ENCODE data around the gene OR3A3. TPM values are rescaled to one million over a fixed set of nuclear protein-coding genes. Genes with fewer than 3 reads are reported as not detected.

The OR3A3 gene
- total RNA-seq, 1 experiment from 2014 or later = not detected

- no peak overlapping the region for H2BK20ac ChIP-seq (ENCODE audit: low read depth, low read length, poor library complexity, severe bottlenecking)
- no peaks in the 10 kb centered on the region for H3K4me1 ChIP-seq (ENCODE audit: insufficient read depth, low read length)
- Mint-ChIP-seq H3K36me3 (ENCODE audit: insufficient read depth in 1 of 3, low read depth in 3 of 3) (no peaks in the 10 kb centered on the region), H3K4me3 (no peak overlapping the region), H3K27ac (no peak overlapping the region), H3K4me1 (peaks cover 5 to 6% of the 10 kb centered on the region in 2 experiments), H3K9me3 (peaks cover 0 to 2% of the 10 kb centered on the region in 2 experiments; a peak in 1 of 5 replicates), H3K27me3 (ENCODE audit: low read depth) (no peaks in the 10 kb centered on the region)
- no peak overlapping the region for H2AFZ ChIP-seq (ENCODE audit: low read length)
- H4K5ac ChIP-seq (ENCODE audit: insufficient read length, low read depth, low read length) = no peak overlapping the region
- TF ChIP-seq CTCF (conservative IDR thresholded peaks at IDR 0.05) = no peak
- H3K14ac ChIP-seq (ENCODE audit: insufficient read depth, low read length) = no peak overlapping the region
- no peak overlapping the region for H3K18ac ChIP-seq (ENCODE audit: insufficient read length, low read depth, low read length)
- no peak overlapping the region for H3K4ac ChIP-seq (ENCODE audit: low read depth, low read length)
- H3T11ph ChIP-seq (ENCODE audit: low read length) = no peak overlapping the region
- no peak overlapping the region for H3K9ac ChIP-seq (ENCODE audit: extremely low read depth, insufficient read length, low read length)
- WGBS (ENCODE audit: extremely low coverage, insufficient read length, low lambda C conversion rate) = no CpG with 5 or more reads among the region's 5 CpGs
- no peak overlapping the region for H2AK5ac ChIP-seq (ENCODE audit: insufficient read length, low read length)
- H3K27me3 ChIP-seq (ENCODE audit: insufficient read depth, low read length) = no peaks in the 10 kb centered on the region
- no peak overlapping the region for H2BK12ac ChIP-seq (ENCODE audit: insufficient read length, low read depth, low read length)
- no peak overlapping the region for H2BK15ac ChIP-seq (ENCODE audit: low read depth, low read length)
- DNase-seq = no peak
- no peak overlapping the region for H4K91ac ChIP-seq (ENCODE audit: insufficient read length, low read depth, low read length)
- H3K56ac ChIP-seq (ENCODE audit: insufficient read length, low read depth, low read length) = no peak overlapping the region
- H4K20me1 ChIP-seq (ENCODE audit: control insufficient read depth, insufficient read depth, insufficient read length) = no peaks in the 10 kb centered on the region
- no peak overlapping the region for H3K4me2 ChIP-seq (ENCODE audit: insufficient read depth, insufficient read length, low read length)
- no peaks in the 10 kb centered on the region for H3K79me1 ChIP-seq (ENCODE audit: insufficient read depth, low read depth, low read length, poor library complexity, severe bottlenecking)
- H3K27ac ChIP-seq (ENCODE audit: insufficient read length, low read depth, low read length) = no peak overlapping the region
- no peak overlapping the region for H3K23ac ChIP-seq (ENCODE audit: insufficient read length, low read depth, low read length)
- no peaks in the 10 kb centered on the region for H3K79me2 ChIP-seq (ENCODE audit: insufficient read depth, low read length)
- no peak overlapping the region for H2BK5ac ChIP-seq (ENCODE audit: insufficient read length, low read length)
- H4K8ac ChIP-seq (replicated peaks; ENCODE audit: insufficient read length, low read depth, low read length) = no peak overlapping the region
- no peak overlapping the region for H2BK120ac ChIP-seq (ENCODE audit: low read depth, low read length, poor library complexity, severe bottlenecking)
- no peaks in the 10 kb centered on the region for H3K9me3 ChIP-seq (ENCODE audit: control insufficient read depth, low read depth, low read length)
- H3K23me2 ChIP-seq (ENCODE audit: insufficient read length, low read depth, low read length, poor library complexity, severe bottlenecking) = no peaks in the 10 kb centered on the region
Measured at GRCh38 chr17:3469529-3469928, 58.4 kb downstream of the OR3A3 start.
